ENCODE data around the gene GHR. TPM values are rescaled to one million over a fixed set of nuclear protein-coding genes. Genes with fewer than 3 reads are reported as not detected.

Gene GHR
- total and polyA plus RNA-seq, 2 of the 8 experiments (the other 6 are each of a cell fraction or from before 2014, with no cell fraction given), result 0.15 to 0.19 TPM

DNA sequence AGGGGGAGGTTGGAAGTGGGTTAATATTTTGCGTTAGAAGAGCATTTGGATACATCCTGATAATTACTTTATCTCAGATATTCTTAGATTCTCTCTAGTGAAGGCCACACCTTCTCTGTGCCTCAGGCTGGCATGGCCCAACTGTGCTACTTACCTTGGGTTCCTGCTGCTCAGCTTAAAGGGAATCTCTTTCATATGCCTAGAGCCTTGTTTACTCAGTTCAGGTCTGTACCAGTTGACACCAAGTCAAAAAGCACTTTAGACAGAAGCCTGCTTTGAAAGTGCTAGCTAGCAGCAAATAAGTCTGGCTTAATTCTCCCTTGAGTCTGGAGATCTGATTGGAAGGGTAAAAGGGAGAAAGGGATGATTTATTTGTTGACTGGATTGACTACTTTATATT lies 74.8 kb downstream of the GHR start (continued):
- TF ChIP-seq MAFK (IDR thresholded peaks at IDR 0.05; ENCODE audit: low read depth, low read length), result no peak
- no peak for TF ChIP-seq FOSL1 (IDR thresholded peaks at IDR 0.05; ENCODE audit: insufficient read depth, low read depth, low read length)

All from H1 (cell line).